ENCODE results near the gene MTG2.

The MTG2 gene

GRCh38 chr20:62142252-62143080 is 40.4 kb upstream of the MTG2 start:
- H3K4me3 ChIP-seq (ENCODE audit: low read depth, low read length): peak overlapping the region; percentile 80
- TF ChIP-seq CTCF (IDR thresholded peaks at IDR 0.05; ENCODE audit: low read depth, low read length): no peak

GRCh38 chr20:62143081-62143956 is 39.5 kb upstream of the MTG2 start, which contains the start of the genes PSMA7 and SS18L1:
Gene PSMA7 (minus strand): TSS chr20:62143394. CDS start chr20:62143303, 91 bp downstream.
Gene SS18L1 (plus strand): TSS chr20:62143769. CDS start chr20:62143821, 52 bp downstream.
- TF ChIP-seq CTCF (IDR thresholded peaks at IDR 0.05; ENCODE audit: low read depth, low read length): no peak
- H3K4me3 ChIP-seq (ENCODE audit: low read depth, low read length): peak within 1 kb of the TSS; percentile 80

GRCh38 chr20:62143957-62144825 is 38.6 kb upstream of the MTG2 start:
- H3K4me3 ChIP-seq (ENCODE audit: low read depth, low read length): peak overlapping the region; percentile 80
- no peak for TF ChIP-seq CTCF (IDR thresholded peaks at IDR 0.05; ENCODE audit: low read depth, low read length)

GRCh38 chr20:62145688-62146018 is 37.2 kb upstream of the MTG2 start:
- no peak for TF ChIP-seq CTCF (IDR thresholded peaks at IDR 0.05; ENCODE audit: low read depth, low read length)
- no peak overlapping the region for H3K4me3 ChIP-seq (ENCODE audit: low read depth, low read length)

GRCh38 chr20:62146019-62146755 is 36.6 kb upstream of the MTG2 start:
- no peak for TF ChIP-seq CTCF (IDR thresholded peaks at IDR 0.05; ENCODE audit: low read depth, low read length)
- H3K4me3 ChIP-seq (ENCODE audit: low read depth, low read length): no peak overlapping the region

- no peak overlapping the region for H3K4me3 ChIP-seq (ENCODE audit: low read depth, low read length)
Measured at GRCh38 chr20:62147125-62147524, 35.7 kb upstream of the MTG2 start.

More at GRCh38 chr20:62147125-62147524, 35.7 kb upstream of the MTG2 start:
- no peak for TF ChIP-seq CTCF (IDR thresholded peaks at IDR 0.05; ENCODE audit: low read depth, low read length)
